Stimulated activated naive CD8-positive, alpha-beta T cell treated with anti-CD3 and anti-CD28 coated beads, Interleukin-15, Interleukin-2, amounts not matched to agents 100 U/mL and 50 U/mL, for 24 hours (primary cell): Measurements from ENCODE around the gene TRAPPC1.
"Not testable (repeated sequence)": the region's sequence is repeated elsewhere in the genome, so short reads cannot be mapped to it uniquely, and the experiment has no call there.

Experiments
- ATAC-seq: fragments of 150-1000 bp; cut with Tn5 transposase; one replicate; pipeline ENCODE4 v1.10.0; 2021
- DNase-seq: peaks from one replicate; pipeline ENCODE4 v3.0.0; 2021

The TRAPPC1 gene

GRCh38 chr17:7931709-7932482, at the start of gene TRAPPC1, which contains the start of gene CNTROB:
TRAPPC1 (minus strand) TSS chr17:7931946; CDS start chr17:7931829, 117 bp downstream.
CNTROB (plus strand) TSS chr17:7932206; CDS start chr17:7933080, 874 bp downstream.
- ATAC-seq (peak; percentile 98), DNase-seq (peak; percentile 99)

- DNase-seq = no peak
- ATAC-seq = no peak
These were observed 46.1 kb upstream of the TRAPPC1 start for GRCh38 chr17:7977805-7978204.

- ATAC-seq (no peak), DNase-seq (no peak)
These were observed 45.3 kb upstream of the TRAPPC1 start for GRCh38 chr17:7977039-7977438.

GRCh38 chr17:7974638-7975131, 42.9 kb upstream of the TRAPPC1 start:
- no peak for DNase-seq
- no peak for ATAC-seq

- DNase-seq (no peak), ATAC-seq (no peak)
These were observed 40.5 kb upstream of the TRAPPC1 start for GRCh38 chr17:7972131-7972785.

- no peak for DNase-seq
- no peak for ATAC-seq
These were observed 39.9 kb upstream of the TRAPPC1 start for GRCh38 chr17:7971651-7972050.

- ATAC-seq (no peak), DNase-seq (no peak)
These were observed 37.7 kb upstream of the TRAPPC1 start for GRCh38 chr17:7969433-7969832.

- DNase-seq (no peak), ATAC-seq (no peak)
These were observed 36.0 kb upstream of the TRAPPC1 start for GRCh38 chr17:7967751-7968150.

- no peak for DNase-seq
- ATAC-seq = no peak
These were observed 29.7 kb upstream of the TRAPPC1 start for GRCh38 chr17:7961421-7961820.

GRCh38 chr17:7959503-7960253, 27.9 kb upstream of the TRAPPC1 start:
- DNase-seq = no peak
- ATAC-seq = no peak

- ATAC-seq = no peak
- DNase-seq = no peak
These were observed 24.7 kb upstream of the TRAPPC1 start for GRCh38 chr17:7956228-7956965.

- DNase-seq (no peak), ATAC-seq (no peak)
These were observed 23.9 kb upstream of the TRAPPC1 start for GRCh38 chr17:7955414-7956227.

GRCh38 chr17:7953266-7953665, 21.5 kb upstream of the TRAPPC1 start:
- ATAC-seq, DNase-seq: not testable (repeated sequence)

GRCh38 chr17:7951143-7951792, 19.5 kb upstream of the TRAPPC1 start:
- DNase-seq (peak; percentile 22), ATAC-seq (peak; percentile 87)

GRCh38 chr17:7950578-7950977, 18.8 kb upstream of the TRAPPC1 start:
- DNase-seq (no peak), ATAC-seq (no peak)

GRCh38 chr17:7947651-7948050, 15.9 kb upstream of the TRAPPC1 start:
- ATAC-seq (no peak), DNase-seq (no peak)

GRCh38 chr17:7946441-7946840, 14.7 kb upstream of the TRAPPC1 start:
- DNase-seq (no peak), ATAC-seq (no peak)

GRCh38 chr17:7945651-7946050, 13.9 kb upstream of the TRAPPC1 start:
- DNase-seq = no peak
- no peak for ATAC-seq

GRCh38 chr17:7944326-7944725, 12.6 kb upstream of the TRAPPC1 start:
- ATAC-seq = no peak

GRCh38 chr17:7943291-7943690, 11.5 kb upstream of the TRAPPC1 start:
- no peak for DNase-seq
- no peak for ATAC-seq

More at GRCh38 chr17:7944326-7944725, 12.6 kb upstream of the TRAPPC1 start:
- DNase-seq = no peak
